Stimulated activated CD4-positive, alpha-beta T cell treated with anti-CD3 and anti-CD28 coated beads, Interleukin-1b, Interleukin-23, amount 100 ng/mL, for 1 hour (primary cell): ENCODE data around the gene PICK1.

Experiments
- DNase-seq, 2 donors: peaks; one replicate each; pipeline ENCODE4 v3.0.0-alpha.2; 2020; ENCODE audit warnings: low read depth in 2 of 2

The PICK1 gene

GRCh38 chr22:38087855-38088254 is 30.7 kb downstream of the PICK1 start:
- DNase-seq: no peak

- DNase-seq: no peak
Measured at GRCh38 chr22:38088629-38089473, 31.6 kb downstream of the PICK1 start.

GRCh38 chr22:38089474-38089851 is 32.3 kb downstream of the PICK1 start:
- no peak for DNase-seq

GRCh38 chr22:38097058-38097457 is 39.9 kb downstream of the PICK1 start:
- no peak for DNase-seq

GRCh38 chr22:38097557-38098409 is 40.6 kb downstream of the PICK1 start:
- DNase-seq: no peak

GRCh38 chr22:38098410-38099249 is 41.4 kb downstream of the PICK1 start:
- DNase-seq: no peak

- DNase-seq: no peak
Measured at GRCh38 chr22:38103641-38104040, 46.4 kb downstream of the PICK1 start.

GRCh38 chr22:38104084-38104483 is 46.9 kb downstream of the PICK1 start:
- DNase-seq: no peak

GRCh38 chr22:38106814-38107578 is 49.8 kb downstream of the PICK1 start:
- DNase-seq: no peak

GRCh38 chr22:38107692-38108515 is 50.7 kb downstream of the PICK1 start:
- DNase-seq: no peak

GRCh38 chr22:38108561-38109319 is 51.5 kb downstream of the PICK1 start:
- DNase-seq: no peak

- DNase-seq: no peak
Measured at GRCh38 chr22:38109371-38110001, 52.3 kb downstream of the PICK1 start.

- DNase-seq: no peak
Measured at GRCh38 chr22:38110008-38110862, 53.0 kb downstream of the PICK1 start, which contains the start of gene BAIAP2L2. Gene BAIAP2L2, minus strand, starts transcription at chr22:38110684. Its CDS starts 159 bp downstream, at chr22:38110525.

- DNase-seq: no peak
Measured at GRCh38 chr22:38110863-38111852, 54.0 kb downstream of the PICK1 start.

- no peak for DNase-seq
Measured at GRCh38 chr22:38111925-38112355, 54.7 kb downstream of the PICK1 start.

- no peak for DNase-seq
Measured at GRCh38 chr22:38112381-38112780, 55.2 kb downstream of the PICK1 start.
